ENCODE results near the gene NLGN1.

The NLGN1 gene

DNA sequence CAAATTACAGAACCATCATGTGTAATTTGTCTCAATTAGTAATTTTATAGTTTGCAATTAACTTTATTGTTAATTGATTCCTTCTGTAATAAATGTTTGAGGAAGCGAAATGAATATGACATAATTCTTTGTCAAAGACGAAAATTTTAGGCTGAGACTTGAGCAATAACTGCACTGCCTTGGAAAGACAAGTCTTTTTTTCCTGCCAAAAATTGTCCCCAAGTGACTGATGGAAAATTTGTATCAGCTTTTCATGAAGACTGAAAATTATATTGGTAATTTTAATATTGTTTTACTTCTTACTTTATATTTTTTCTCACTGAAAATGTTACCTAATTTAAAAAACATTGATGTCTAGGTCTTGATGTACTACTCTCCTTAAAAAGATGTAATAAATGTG lies 622.6 kb downstream of the NLGN1 start:
- no peak for DNase-seq

DNA sequence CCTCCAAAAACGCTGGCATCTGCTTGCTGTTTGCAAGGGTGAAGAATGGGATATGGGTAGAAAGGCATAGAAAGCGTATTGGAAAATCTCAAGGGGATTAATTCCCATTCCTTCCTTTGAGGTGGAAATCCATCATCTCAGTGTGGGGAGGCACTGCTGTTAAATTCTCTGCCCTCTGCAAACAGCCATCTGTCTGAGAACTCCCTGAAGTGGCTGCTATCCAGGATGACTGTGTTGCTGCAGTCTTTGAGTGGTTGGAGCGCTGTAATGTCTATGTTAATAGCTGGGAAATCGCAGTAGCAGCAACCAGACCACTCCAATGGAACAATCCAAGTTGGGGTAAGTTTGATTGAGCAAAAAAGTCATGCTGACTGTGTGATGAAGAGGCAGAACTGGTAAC lies 625.9 kb downstream of the NLGN1 start:
- DNase-seq = no peak

DNA sequence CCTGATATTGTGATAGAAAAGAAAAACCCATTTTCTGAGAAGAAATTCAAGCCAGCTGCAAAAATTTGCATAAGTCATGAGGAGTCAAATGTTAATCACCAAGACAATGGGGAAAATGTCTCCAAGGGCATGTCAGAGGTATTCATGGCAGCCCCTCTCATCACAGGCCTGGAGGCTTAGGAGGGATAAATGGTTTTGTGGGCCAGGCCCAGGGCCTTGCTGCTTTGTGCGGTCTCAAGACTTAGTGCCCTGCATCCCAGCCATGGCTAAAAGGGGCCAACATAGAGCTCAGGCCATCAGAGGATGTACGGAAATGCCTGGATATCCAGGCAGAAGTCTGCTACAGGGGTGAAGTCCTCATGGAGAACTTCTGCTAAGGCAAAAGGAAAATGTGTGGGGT lies 631.1 kb downstream of the NLGN1 start:
- no peak for DNase-seq

DNA sequence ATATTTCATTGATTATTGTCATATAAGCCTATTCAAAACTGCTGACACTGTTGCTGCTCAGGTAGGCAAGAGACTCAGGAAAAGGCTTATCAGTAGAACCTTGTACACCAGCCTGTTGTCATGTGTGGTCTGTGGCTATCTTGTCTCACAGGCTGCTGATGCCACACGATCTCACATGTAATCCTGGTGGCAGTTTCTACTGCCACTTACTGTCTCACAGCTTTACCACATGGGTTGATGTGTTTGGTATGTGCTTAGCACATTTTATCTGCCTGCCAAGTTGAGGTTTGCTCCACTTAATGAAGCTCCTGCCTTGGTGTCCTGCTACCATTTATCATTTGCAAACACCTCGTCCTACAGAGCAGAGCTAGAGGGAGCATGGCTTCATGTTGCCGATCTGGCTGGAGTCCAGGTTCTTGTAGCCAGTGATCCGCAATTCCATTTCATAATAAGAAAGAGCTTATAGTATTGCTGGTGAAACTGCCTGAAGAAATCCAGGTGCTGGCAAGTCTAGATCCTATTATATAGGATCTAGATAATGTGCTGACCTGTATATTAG lies 637.9 kb downstream of the NLGN1 start:
- no peak for DNase-seq

DNA sequence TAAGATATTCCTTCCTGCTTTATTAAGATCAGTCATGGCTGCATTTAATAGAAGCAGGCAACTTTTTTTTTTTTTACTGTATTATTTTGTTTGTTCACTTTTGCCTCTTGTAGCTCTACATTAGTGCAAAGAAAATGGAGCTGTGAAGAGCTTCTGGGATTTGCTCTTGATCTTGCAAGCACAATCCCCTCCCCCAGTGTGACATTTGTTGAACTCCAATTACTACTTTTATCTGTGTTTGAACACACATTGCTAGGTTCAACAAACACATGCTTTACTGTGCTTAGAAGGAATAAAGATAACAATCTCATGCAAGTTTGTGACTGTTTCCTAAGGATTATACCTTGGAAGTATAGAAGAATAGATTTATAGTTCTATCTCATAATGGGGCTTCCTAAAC lies 648.8 kb downstream of the NLGN1 start:
- DNase-seq = no peak

DNA sequence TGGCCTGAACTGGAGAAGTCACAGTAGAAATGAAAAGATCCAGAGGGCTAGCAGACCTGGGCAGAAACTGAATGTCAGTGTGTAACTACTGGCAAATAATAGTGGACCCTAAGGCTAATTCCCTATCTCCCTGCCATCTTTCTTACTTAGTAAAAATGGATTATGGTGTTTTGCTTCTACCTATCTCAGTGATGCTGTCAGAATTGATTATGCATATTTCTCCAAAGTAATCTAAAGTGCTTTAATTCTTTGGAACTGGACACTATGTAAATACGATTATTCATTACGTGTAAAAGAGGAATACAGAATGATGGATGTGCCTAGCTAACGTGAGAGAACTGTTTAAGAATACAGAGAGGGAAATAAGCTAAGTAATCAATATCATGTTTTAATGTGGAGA lies 651.9 kb downstream of the NLGN1 start:
- no peak for DNase-seq

DNA sequence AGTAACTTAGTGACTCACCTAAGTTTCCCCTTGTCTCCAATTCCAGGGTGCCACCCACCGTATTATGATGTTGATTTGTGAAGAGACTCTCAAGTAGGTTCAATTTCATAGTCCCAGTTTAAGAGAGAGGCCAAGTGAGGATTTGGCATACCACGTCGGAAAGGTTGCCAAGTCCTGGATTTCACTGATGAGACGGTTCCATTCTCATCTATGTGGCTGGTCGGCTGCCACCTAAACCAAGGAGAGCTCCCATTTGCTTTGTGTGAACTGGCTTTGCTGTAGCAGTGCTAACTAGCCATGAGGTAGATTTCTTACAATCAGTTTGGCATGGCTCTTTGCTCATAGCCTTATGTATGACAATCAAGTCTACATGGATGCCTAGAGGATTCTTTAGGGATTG lies 653.6 kb downstream of the NLGN1 start:
- no peak for DNase-seq

DNA sequence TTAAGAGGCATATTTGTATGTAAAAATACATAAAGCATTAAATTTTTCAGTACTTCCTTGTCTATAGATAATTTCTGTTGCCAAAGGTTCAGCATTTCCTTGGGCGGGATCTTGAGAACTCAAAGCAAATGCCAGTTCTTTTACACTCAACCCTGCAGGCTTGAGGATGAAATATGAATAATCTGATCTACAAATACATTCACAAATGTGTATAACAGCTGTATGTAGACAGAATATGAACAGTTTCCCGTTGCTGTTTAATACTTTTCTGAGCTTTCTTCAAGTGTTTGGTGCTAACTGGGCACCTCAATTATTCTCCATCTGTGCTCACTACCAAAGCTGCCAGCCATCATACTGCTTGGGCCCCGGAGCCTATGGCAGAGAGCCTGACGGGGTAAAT lies 661.3 kb downstream of the NLGN1 start:
- DNase-seq = no peak

DNA sequence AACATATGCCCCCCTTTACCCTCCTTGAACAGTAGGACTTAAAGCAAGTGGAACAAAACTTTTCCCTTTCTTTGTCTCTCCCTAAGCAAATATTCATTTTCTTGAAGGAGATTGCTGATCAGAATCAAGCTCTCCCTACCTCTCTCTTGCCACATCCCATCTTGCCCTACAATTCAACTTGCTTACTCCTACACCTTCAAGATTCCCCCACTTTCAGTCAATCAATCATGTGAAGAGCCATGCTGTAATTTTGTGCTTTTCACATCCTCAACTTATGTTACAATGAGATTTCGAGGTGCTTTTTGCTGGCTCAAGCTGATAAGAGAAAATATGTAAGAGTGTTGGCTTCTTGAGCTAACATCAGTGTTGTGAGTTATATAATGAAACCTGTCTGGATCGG lies 662.9 kb downstream of the NLGN1 start:
- no peak for DNase-seq

DNA sequence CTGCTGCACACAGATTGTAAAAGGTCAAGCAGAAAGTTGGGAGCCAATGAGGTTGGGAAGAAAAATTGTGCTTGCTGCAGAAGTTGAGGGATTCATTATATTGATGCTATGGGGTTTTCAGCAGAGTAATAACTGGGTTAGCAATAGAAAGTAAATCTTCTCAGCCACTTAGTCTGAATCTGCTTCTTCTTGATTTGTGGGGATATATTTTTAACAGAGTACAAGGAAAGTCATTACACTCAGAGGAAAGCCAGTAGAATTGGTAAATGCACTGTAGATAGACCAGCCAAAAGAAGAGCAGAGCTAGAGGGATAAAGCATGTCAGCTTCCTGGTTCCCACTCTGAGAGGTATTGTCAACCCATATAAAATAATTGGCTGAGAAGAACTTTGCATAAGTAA lies 663.6 kb downstream of the NLGN1 start:
- no peak for DNase-seq

DNA sequence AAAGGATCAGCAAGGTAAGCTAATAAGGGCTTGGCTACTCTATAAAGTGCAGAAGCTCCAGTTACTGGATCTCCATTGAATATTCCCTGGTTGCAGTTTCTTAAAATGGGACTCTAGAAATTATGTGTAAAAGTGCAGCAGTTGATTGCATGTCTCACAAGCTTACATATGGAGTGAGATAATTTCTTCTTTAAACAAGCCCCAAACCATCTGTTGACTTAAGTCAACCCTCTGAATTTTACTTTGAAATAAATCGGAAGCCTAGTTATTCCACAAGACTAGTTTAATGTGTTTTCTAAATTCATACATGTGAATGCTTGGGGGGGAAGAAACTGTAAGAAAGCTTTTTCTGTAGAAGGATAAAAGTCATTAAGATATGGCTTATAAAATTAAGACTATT lies 664.2 kb downstream of the NLGN1 start:
- DNase-seq = no peak

DNA sequence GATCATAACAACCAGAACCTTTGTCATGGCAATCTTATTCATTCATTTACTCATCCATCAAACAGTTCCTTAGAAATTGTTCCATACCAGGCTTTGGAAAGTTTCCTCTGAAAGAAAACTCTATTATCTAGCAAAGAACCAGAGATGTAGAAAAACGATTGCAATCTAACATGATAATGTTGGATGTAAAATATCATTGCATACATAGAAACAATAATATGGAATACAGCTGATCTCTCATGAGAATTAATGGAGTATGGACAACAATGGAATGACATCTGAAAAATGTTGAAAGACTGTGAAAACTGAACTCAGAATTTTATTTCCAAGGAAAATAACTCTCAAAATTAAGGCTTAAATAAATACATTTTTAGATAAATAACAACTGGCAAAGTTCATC lies 665.4 kb downstream of the NLGN1 start:
- DNase-seq = no peak

DNA sequence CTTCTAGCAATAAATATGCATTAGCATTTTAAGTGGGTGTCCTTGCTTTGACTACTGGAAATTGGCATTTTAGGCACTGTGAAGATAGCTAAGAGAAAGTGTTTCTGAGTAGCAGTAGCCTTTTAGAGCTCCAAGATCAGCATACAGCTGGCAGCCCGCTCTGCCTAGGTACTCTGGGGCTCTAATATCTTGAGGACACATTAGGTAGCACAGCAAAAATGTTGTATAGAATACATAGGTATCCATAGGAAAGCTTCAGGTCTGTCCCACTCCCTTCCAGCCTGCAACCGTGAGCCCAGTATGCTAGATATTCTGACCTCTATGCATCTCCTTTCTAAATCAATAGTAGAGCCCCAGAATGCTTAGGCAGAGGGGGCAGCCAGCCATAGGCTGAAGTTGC lies 670.5 kb downstream of the NLGN1 start:
- no peak for DNase-seq

DNA sequence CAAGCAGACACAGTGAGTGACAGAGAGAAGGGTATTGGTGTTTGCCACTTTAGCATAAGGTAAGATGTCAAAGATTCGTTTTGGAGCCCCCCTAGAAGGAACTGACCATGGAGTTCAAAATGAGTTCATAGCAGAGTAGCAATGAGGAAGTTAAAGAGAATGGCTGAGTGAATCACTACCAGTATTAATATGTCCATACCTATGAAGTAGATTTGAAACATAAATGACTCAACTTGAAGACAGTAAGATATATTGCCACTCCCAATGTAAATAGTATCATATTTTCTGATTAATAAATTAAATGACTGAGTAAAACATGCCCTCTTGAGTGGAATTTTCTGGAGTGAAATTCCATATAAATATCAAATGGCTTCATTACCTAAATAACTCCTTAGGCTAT lies 675.1 kb downstream of the NLGN1 start:
- DNase-seq = no peak

DNA sequence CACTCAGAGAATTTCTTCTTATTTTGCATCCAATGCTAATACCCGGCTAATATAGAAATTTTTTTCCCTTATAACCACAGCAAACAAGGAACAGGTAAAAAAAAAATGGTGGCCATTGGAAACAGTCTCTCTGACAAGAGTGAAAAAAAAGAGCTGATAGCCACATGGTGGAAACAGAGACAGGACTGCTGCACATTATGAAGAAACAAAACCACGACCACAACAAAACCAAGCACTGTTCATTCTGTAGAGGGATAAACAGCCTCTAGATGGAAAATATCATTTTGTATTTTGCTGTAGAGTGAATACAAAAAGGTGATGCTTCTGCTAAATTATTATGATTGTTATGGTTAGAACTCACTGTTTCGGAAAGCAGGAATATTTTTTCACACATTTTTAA lies 686.2 kb downstream of the NLGN1 start:
- DNase-seq = no peak

DNA sequence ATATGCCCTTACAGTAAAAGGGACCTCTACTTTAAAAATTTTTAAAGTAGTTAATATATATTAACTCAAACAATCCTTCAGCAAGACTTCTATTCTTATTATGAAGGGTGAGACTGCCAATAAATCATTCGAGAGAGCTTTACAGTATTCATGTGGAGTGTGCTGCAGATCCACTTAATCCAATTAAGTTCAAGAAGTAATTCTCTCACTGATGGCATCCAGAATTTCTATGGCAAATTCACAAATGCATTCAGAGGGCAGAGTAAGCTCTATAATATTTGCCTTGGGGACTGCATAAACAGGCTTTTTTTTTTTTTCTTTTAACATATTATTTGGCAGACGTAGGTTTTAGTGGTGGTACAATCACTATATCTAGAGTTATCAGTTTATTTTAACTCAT lies 692.0 kb downstream of the NLGN1 start:
- no peak for DNase-seq

DNA sequence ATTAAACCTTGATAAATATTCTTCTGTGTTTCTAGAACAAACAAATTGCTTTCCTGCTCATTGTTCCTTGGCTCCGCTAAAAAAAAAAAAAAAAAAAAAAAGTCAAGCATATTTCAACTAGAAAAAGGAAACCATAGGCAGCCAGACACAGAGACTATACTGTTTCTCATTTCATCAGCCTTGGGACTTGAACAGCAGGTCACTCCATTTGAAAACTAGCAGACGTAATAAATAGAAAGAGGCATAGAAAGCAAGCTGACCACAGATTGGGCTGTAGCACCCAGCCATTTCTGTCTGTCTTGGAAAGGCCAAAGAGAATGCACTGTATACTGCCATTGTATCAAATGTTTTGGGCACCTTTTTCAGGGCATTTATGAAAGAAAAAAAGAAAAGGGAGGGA lies 697.1 kb downstream of the NLGN1 start:
- DNase-seq = no peak

DNA sequence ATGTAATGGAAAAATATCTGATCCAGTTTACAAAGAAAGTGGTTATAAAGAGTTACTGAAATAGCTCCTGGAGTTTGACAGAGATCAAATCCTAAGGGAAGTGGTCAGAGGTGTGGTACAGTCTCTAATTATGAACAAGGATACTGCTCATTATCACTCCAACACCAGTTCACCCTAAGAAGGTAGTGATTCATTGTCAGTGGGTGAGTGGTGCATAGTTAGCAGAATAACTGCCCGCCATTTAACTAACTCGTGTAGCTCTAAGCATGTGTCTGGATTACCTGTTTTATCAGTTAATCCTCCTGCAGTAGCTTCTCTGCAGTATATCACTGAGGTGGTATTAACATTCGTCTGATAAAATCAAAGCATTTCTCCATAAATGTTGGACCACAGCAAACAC lies 700.1 kb downstream of the NLGN1 start:
- DNase-seq = no peak

DNA sequence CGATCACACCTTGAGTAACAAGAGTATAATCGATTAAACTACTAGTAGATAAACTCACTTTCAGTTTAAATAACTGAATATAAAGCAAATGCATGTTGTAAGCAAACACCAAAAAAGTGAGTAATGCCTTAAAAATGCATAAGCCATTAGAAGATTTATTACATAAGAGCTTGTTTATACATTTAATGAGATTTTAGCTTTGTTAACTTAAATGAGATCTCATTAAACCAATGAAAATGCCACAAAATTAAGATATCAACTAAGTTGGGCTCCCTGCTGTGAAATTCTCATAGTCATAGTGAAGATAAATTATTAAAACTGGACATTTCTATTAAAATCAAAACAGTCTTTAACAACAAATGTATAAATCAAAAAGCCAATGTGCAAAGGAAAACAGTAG lies 701.2 kb downstream of the NLGN1 start:
- no peak for DNase-seq

DNA sequence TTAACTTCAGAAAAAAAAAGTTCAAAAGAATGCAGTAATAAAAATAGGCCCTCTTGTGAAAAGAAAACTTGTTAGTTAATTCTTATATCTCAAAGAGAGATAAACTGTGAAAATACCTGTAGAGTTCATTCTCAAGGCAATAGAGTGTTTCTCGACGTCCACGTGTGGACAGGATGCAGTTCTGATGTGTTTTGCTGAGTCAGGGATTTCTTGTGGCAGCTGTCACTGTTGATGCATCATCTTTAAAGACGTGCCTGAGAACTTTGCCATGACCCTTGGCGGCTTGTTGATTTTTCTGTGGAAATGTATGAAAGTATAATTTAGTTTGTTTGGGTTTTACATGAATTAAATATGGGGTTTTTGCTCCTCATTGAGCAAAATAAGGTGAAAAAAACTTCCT lies 702.2 kb downstream of the NLGN1 start:
- no peak for DNase-seq

DNA sequence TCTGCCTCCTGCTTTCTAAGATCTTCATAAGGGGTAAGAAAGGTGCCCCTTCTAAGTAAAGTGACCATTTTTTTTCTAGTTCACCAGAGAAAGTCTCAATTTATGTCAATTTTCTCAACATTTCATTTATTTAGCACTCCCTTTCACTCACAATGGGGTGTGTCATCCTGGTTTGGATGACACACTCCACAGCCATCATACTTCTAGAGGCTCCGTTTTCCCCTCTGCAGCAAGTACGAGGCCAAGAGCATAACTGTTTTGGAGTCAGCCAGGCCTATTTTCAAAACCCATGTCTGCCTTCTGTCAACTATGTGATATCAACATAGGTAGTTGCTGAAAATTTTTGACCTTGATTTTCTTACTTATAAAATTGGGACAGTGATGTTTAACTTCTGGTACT lies 703.2 kb downstream of the NLGN1 start:
- no peak for DNase-seq

DNA sequence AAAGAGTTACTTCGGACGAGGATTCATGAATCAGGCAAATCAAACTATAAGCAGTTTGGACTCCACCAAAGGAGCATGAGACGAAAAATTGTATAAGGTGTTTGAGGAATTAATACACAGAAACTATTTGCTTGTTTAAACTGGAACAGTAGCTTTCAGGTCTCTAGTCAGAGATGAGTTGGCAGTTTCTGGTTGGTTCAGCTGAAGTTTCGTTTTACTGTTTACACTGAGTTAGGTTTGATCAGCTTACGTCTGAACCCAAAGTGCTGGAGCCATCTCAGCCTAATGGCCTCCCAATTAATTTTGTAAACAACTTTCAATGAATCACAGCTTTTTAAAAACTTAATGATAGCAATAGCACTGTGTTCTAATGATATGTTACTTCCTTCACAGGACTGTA lies 703.7 kb downstream of the NLGN1 start:
- no peak for DNase-seq

DNA sequence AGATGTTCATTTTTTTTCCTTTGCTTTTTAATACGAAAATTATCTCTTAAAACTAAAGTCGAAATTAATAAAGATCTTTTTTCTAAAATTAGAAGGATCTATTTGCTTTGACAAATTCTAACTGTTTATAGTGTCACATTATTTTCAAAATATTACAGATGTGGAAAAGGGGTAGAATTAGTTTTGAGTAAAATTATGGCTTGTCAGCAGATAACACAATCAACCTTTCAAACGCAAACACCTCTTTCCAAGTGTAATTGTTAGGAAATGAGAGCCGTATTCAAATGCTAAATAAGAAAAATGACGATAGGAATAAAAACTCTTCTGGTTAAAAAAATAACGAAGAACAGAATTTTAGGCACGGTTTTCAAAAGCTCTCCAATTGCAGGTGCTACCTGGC lies 704.7 kb downstream of the NLGN1 start:
- DNase-seq = no peak

DNA sequence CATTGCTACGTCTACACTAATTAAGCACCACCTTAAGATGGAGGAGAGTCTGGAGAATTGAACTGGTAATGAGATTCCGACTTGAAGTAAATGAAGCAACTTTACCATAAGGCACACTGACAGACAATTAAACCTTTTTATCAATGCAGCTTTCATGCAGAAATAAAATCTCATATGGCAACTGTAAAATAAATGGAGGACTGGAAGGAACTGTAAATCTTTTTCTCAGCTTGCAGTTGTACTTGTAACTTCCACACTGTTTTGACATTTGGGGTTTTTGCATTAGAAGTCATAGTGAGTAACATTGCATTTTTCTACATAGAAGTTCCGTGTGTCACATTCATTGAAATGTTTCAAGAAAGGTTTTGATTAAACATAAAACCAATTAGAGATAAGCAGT lies 705.3 kb downstream of the NLGN1 start:
- DNase-seq = no peak

DNA sequence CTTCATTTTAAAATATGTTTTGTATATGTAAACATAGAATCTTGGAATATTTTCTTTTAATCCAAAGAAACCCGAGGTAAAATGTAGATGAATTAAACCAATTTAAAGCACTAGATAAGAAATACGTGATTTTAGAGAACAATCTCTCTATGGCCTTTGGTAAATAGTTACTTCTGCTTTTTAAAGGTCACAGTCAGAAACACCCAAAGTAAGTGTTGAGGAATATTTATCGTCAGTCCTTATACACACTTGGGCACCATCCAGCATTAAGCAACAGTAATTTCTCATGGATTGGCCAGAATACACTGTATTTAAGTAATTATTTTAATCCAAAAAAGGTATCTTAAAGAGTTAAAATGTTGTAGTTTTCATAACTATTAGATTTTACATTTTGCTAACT lies 713.2 kb downstream of the NLGN1 start:
- DNase-seq = no peak

DNA sequence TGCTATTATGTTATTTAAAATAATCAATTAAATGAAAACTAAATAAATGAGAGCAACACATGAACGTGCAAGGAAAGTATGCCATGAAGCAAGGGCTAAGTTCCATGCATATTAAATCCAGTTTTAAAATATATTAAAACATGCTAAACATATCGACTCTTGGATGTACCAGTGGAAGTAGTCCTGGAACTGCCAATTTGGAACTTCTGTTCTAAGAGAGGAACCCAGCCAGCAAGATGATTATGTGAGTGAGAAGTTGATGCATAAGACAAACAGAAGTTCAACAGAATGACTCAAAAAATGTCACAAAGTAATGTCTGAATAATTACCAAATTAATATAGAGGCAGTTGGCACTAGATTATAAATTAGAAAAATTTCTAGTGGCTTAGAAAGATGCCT lies 714.2 kb downstream of the NLGN1 start:
- DNase-seq = no peak
